Dermis microvascular lymphatic vessel endothelial cell (primary cell): ENCODE results near the gene C1QTNF8. TPM values are rescaled to one million over a fixed set of nuclear protein-coding genes. Genes with fewer than 3 reads are reported as not detected.

Experiments used
- DNase-seq, 2 donors: peaks; one replicate each; pipeline versions ENCODE4 v3.0.0 to v3.0.0-alpha.2; 2010; ENCODE audit warnings: low read depth in 2 of 2
- total RNA-seq: library from RNA; depleted of rRNA; stranded (reverse); fragments of >200 nt; gene quantifications from 2 replicates; pipeline ENCODE4 v1.2.1, GENCODE V29; 2014

C1QTNF8 gene
- total RNA-seq, 1 donor from 2014 or later, result not detected

DNA sequence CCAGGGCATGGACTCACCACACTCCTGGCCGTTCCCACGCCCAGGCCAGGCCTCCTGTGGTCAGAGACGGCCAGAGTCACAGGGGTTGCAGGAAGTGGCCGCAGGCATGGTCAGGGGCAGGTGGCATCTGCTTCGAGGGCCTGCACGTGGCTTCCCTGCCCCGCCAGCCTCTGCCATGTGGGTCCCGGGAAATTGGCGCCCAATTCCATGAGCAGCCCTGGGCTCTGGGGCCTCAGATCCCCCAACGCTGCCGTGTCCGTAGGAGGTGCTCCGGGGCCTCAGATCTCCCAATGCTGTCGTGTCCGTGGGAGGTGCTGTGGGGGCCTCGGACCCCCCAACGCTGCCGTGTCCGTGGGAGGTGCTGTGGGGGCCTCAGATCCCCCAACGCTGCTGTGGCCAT is 33.1 kb downstream of the C1QTNF8 start:
- no peak for DNase-seq

- no peak for DNase-seq
Observed at GRCh38 chr16:1061769-1062505, 34.1 kb downstream of the C1QTNF8 start.

DNA sequence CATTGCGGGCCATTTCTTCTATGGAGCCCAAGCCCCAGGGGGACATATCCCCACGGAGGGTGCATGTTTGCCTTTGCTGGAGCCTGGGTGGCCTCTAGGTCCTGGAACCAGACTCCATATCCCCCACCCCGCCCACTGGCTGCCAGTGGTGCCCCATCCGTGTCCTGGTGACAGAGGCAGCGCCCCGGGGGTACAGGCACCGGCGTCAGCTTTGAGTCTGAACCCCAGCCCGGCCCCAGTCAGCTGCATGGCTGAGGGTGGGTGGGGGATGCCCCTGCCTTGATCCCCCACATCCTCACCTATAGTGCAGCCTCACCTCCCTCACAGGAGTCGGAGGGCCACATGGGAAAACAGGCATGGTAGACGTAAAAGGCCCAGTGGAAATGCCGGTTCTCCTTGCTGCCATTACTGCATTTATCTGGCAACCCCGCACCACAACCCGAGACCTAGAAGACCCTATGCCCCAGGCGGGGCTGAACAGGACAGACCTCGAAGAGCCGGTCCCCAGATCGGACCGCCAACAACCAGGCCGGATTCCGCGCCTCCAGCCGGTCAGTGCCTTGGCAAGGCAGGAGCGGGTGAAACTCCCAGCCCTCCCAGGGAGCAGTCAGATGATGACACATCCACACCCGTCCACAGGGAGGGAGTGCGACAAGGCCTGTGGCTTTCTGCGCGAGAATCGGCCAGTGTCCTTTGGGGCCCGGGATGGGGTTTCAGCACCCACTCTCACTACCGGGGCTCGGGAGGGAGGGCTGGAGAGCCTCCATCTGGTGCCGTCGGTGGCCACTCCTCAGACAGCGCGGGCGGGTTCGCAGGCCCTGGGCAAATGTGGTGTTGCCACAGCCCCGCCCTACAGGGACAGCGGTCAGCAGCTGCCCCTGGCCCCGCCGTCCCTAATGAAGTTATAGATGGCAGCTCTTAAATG is 35.4 kb downstream of the C1QTNF8 start:
- no peak for DNase-seq

DNA sequence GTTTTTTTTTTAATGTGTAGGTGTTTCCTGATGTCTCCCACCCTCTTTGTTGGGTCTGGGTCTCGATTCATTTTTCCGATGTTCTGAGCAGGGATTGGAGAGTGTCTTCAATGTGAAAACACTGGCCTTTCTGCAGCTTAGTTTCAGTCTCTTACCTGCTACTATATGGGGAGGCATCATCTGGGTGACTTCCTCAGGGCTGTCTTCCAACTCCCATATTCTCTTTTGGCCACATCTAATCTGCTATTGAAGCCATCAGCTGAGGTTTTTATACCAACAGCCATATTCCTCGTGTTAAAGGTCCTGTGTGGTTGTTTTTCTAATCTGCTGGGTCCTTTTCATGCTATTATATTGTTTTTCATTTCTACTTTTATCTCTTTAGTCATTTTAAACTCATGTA is 36.7 kb downstream of the C1QTNF8 start:
- no peak for DNase-seq

- no peak for DNase-seq
Observed at GRCh38 chr16:1058216-1058615, 37.8 kb downstream of the C1QTNF8 start.

DNA sequence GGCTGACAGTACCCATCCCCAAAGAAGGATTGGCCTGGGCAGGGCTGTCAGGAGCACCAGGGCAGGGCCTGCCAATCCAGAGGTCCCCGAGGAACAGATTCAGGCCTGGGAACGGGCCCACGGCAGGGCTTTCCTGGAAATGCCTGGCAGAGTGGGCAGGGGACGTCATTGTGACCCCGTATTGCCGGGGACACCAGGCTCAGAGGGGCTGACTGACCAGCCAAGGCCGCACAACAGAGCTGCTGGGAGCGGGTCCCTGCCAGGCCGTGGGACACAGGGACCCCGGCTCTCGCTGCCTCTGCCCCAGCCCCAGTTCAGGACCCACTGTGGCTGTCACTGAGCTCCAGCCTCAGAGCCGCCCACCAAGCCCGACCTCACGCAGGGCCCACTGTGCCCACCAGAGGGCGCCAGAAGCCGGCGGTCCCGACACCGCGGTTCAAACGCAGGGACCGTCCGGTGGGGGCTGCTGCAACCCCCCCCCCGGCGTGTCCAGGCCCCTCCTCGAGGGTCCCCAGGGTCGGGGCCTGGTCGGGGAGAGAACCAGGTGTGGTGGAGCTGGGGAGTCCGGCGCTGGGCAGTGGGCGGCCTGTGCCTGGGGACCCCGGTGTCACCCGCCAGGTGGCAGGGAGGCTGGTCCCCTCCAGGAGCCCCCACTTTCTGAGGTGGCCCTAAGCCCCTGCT is 38.7 kb downstream of the C1QTNF8 start:
- peak in 1 of 2 donors; percentile 32 for DNase-seq

GRCh38 chr16:1056196-1056595 is 39.8 kb downstream of the C1QTNF8 start:
- no peak for DNase-seq

DNA sequence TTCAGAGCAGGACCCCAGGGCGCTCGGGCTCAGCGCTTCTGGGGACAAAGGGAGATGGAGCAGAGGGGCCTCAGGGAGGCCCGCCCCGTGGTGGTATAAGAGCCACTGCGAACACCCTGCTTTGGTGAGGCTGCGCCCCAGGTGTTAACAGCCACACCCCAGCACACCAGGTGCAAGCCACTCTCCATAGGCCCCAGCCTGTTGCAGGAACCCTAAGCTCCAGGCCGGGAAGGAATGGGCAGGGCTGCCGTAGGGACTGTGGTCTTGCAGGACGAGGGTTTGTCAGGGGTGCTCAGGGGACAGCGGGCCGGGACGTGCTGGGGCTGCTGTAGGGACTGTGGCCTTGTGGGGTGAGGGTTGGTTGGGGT is 40.5 kb downstream of the C1QTNF8 start:
- DNase-seq, result no peak

DNA sequence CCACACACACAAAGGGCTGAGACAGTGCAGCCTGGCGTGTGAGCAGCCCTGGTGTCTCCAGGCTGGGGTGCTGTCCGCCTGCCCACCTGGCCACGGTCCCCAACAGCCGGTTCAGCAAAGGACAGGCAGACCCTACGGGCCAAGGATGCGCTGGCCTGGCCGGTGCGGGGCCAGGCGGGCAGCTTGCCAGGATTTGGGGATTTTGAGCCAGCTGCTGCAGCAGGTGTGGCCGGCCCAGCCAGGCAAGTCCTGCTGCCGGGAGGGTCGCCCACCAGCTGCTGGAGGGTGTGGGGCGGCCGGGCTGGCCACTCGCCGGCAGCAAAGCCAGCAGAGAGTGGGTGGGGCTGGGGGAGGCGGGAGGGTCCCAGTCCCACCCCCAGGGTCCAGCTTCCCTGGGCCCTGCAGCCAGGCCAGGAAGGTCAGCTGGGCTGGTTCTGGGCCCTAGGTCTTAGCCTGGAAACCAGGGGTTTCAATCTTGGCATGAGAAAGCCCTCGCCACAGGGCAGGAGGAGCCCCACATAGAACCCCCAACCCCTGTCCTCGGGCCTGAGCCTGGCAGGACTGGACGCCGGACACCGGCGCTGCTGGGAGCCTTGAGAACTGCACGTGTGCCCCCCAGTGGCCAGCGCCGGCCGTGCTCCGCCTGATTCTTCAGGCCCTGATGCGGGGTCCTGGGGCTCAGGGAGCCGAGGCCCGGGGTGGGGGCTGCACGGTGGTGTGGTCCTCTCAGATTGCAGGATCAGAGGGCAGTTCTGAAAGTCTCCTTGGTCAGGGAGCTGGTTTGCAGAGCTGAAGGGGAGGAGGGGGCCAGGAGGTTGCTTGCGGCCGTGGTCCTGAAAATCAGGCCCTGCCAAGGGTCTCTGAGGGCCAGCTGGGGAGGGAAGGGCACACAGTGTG is 41.1 kb downstream of the C1QTNF8 start:
- DNase-seq, result peak; percentile 34 to 63

DNA sequence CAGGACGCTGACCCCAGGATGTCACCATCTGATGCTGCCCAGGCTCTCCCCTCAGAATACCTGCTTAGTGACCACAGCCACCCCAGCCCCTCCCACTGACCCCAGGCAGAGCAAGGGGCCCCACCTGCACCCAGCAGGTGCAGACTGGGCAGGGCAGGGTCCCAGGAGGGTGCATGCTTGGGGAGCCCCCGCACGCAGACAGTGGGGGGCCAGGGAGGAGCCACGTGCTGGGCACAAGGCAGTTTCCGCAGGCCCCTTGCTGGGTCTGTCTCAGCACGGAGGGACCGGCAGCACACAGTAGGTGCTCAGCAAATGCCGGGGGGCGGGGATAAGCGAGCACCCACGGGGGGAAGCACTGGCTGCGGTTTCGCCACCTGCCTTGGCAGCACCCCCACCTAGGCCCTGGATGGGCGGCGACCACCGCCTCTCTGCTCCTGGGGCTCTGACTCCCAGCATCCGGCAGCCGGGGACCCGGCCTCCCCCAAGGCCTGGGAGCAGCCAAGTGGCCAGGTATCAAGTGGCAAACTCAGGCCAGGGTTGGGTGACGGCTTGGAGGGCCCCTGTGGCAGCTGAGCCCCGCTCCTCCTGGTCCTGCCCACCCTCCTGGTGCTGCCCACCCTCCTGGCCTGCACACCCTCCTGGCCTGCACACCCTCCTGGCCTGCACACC is 42.2 kb downstream of the C1QTNF8 start:
- no peak for DNase-seq

DNA sequence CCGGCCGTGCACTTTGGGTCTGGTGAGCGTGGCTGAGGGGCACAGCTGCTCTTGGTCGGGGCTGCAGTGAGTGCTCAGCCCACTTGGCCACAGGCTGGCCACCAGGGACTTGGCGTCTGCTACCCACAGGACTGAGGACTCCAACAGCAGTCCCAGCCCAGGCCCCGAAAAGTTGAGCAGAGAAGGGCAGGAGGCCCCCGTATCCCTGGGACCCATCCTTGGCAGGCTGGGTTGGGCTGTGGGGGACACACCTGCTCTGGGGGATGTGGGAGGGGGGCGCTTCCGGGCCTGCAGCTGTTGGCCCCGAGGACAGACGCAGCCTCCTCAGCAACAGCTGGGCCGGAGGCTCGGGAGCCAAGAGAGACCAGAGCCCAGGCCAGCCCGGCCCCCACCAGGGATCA is 42.9 kb downstream of the C1QTNF8 start:
- no peak for DNase-seq

DNA sequence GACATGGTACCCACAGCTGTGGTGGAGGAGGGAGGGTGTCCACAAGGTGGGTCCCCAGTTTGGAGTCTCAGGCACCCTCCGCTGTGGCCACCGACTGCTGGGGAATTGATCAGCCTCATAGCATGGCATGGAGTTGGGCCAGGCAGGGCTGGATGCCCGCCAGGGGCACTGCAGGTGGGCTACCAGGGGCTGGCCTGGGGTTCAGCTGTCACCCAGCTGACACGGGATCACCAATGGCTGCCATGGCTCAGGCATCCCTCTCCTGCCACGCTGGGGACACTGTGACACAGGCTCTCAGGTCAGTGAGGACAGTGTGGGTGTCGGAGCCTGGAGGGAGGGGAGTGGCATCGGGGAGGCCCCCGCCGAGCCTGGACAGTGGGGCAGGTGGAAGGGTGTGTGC is 43.3 kb downstream of the C1QTNF8 start:
- DNase-seq, result no peak

DNA sequence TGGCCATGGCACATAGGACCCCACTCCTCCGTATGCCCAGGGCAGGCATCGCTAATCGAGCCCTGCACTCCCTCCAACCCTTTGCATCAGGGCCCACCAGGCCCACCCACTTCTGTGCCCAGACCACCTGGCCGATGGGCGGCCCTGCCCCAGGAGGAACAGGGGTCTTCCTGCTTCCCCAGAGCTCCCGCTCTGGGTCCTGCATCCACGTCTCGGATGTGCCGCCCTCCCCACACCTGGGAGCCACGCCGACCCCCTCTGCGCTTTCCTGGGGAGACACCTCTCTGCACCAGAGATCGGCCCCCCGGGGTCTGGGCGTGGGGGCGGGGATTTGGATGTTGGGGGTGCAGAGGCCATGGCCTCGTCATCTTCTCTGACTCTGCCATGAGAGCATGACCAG is 44.6 kb downstream of the C1QTNF8 start:
- no peak for DNase-seq

DNA sequence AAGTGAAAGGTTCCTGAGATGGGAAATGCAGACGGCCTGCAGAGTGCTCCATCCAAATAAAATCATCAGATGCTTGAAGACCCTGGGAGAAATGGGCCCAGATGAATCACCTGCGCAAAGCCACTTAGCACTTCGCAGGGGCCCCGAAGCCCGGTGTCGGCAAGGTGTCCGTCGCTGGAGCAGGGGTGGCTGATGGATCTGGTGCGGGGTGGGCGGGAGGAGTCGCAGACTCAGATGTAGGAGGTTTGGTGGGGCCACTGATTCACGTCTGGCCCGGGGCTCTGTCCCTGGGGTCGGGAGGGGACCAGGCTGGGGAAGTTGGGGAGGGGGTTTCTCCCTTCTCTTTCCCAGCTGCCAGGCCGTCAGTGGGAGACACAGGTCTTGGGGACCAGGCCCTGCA is 45.1 kb downstream of the C1QTNF8 start:
- DNase-seq, result no peak

DNA sequence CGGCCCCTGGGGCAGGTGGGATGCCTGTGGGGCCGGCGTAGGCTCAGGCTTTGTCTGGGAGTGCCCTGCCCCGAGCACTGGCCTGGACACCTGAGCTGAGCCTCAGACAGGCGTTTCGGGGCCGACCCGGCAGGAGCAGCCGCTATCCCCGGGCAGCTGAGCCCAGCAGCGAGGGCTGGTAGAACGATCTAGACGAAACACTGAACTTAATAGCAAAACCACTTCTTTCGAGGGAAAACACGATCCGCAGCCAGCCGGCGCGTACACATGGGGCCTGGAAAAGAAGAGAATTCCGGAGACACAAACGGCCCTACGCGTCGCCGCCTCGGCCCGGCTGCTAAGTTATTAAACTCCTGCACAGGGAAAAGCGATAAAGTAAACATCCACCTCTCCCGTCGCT is 45.5 kb downstream of the C1QTNF8 start:
- no peak for DNase-seq

- DNase-seq, result no peak
Observed at GRCh38 chr16:1049976-1050247, 46.1 kb downstream of the C1QTNF8 start.

GRCh38 chr16:1049113-1049975 is 46.7 kb downstream of the C1QTNF8 start:
- DNase-seq, result no peak

DNA sequence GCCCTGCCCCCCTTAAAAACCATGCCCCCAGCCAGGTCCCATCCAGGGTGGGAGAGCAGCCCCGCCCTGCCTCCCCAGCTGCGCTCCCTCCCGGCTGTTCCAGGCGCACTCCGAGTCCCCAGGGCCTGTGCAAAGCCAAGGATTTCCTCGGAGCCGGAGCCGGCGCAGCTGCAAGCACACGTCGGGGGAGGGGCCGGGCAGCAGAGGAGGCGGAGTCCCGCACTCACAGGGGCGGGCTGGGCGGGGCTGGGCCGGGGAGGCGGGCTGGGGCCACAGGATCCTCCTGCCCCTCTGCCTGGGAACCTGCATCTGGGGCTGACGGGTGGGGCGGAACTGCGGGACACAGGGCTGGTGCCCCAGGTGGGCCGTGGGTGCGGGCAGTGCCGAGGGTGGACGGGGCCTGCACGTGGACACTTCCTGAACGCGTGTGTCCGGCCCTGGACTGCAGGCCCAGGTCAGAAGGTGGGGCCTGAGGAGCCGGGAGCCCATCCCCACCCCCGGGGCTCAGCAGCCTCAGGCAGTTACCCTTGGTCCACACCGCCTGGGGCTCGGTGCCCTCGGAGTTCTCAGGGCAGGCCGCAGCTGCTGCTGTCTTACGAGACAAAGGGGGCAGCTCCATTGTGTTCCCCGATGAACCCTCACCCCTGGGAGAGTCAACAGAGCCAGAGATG is 47.5 kb downstream of the C1QTNF8 start:
- peak in 1 of 2 donors; percentile 42 for DNase-seq

DNA sequence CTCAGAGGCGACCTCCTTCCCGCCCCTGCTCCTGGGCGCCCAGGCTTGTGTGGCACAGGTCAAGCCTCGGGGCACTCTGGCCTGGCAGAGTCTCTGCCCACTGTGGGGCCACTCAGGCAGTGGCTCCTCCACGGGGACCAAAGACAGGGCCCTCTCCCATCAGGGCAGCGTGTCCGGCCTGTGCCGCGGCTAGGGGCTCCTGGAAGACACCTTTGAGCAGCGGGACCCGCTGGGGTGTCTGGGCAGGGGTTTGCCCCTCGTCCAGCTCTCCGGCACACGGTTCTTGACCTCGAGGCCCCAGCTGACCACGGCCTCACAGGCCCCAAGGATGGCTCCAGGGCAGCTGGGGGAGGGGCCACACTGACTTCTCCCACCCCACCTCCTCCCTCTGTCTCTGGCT is 48.2 kb downstream of the C1QTNF8 start:
- no peak for DNase-seq
